HG03103 (cell line): ENCODE results near the gene PRAMEF1.
"Not testable (repeated sequence)": the region's sequence is repeated elsewhere in the genome, so short reads cannot be mapped to it uniquely, and the experiment has no call there.

Source experiments
- ATAC-seq: cut with Tn5 transposase; IDR thresholded peaks from one replicate; pipeline ENCODE4 v1.9.1; 2021; ENCODE audit warnings: low read depth; ENCODE audit not compliant: unreplicated experiment

PRAMEF1 gene

GRCh38 chr1:12791097-12791496 lies at the start of gene PRAMEF1:
TSS of gene PRAMEF1 (plus strand) at chr1:12791397. CDS start at chr1:12793228, 1,831 bp downstream.
- not testable (repeated sequence) for ATAC-seq

GRCh38 chr1:12741946-12742345 lies 49.3 kb upstream of the PRAMEF1 start:
- no peak for ATAC-seq

GRCh38 chr1:12745126-12745991 lies 45.8 kb upstream of the PRAMEF1 start:
- no peak for ATAC-seq

GRCh38 chr1:12745992-12746323 lies 45.2 kb upstream of the PRAMEF1 start, which contains the start of gene CFAP107:
TSS of gene CFAP107 (plus strand) at chr1:12746200. CDS start at chr1:12746431, 231 bp downstream.
- no peak for ATAC-seq

- ATAC-seq, result no peak
Measured at GRCh38 chr1:12748778-12749355, 42.3 kb upstream of the PRAMEF1 start.

GRCh38 chr1:12754738-12755137 lies 36.5 kb upstream of the PRAMEF1 start:
- ATAC-seq, result no peak

DNA sequence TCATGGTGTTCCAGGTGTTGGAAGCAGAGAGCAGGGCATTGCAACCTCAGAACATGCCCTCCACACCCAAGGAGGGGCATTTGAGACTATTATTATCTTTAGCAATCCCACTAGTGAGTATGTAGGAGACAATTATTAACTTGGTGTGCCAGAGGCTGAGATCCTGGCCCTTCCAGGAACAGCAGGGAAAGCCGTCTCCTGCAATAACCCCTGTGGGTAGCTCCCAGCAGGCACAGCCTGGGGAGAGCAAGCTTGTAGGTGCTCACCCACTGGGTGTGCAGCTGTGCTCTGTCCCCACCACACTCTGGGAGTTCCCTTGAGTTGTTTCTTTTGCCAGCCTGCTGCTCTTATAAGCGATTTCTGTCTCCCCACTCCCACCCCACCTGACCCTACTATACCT lies 34.9 kb upstream of the PRAMEF1 start:
- ATAC-seq, result no peak

DNA sequence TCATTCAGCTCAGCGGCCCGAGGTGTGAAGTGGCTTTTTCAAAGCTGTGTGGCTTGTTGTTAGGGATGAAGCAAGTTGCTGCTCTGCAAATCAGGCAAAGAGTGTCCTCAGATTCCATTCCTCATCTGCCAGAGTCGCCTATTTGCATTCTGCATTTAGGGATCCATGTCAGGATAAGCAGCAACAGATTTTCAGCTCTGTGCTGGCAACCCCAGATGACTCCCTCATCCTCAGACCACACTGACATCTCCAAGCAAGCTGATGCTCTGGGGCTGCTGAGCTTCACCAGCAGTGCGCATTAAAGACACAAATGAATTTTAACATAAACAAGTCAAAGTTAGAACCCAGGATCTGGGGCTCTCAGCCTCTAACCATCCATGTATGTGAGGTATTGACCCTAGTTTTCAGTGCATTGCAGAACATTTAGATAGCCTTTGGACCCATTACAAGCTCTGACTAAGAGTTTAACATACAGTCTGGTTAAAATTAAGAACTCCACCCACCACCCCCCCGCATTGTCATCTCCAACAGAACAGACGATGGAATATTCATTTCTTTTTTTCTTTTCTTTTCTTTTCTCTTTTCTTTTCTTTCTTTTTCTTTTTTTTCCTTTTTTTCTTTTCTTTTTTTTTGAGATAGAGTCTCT lies 34.3 kb upstream of the PRAMEF1 start:
- ATAC-seq, result no peak

DNA sequence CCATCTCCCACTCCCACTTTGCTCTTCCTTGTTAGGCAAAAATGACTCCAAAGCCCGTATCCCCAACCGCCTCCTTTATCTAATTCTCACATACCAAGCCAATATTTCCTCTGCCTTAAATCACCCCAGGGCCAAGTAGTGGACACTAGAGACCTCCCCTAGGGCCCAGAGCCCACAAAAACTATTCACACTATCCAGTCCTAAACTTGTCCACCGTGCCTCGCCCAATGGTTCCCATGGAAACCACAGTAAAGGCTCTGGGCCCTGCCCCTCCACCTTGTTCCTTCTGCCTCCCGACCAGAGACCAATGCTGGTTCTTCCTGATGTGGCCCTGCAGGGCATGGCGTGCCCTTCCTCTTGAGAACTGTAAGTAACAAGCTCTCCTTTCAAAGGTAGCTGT lies 33.4 kb upstream of the PRAMEF1 start:
- no peak for ATAC-seq

DNA sequence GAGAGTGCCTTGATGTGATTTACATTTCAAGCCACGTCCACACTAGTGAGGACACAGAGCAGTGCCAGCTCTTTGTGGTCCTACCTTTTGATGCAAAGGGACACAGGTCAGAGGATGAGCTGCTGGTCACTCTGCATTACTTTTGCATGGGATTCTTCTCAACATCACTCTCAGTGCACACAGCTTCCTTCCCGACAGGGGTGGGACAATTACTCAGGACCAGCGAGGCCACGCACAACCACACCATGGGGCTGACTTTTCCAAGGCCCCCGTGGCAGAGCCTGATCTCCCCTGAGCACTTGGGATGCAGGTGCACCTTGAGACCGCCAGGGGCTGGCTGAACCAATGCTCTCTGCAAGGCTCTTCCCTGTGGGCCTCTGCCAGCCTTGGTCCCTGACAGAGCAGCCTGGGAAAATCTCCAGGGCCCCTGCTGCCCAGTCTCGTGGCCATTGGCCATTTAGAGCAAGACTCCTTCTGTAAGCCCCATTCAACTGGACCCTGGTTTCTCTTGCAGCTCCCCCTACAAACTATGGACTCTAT lies 30.9 kb upstream of the PRAMEF1 start:
- no peak for ATAC-seq

- no peak for ATAC-seq
Measured at GRCh38 chr1:12761781-12762180, 29.4 kb upstream of the PRAMEF1 start.

DNA sequence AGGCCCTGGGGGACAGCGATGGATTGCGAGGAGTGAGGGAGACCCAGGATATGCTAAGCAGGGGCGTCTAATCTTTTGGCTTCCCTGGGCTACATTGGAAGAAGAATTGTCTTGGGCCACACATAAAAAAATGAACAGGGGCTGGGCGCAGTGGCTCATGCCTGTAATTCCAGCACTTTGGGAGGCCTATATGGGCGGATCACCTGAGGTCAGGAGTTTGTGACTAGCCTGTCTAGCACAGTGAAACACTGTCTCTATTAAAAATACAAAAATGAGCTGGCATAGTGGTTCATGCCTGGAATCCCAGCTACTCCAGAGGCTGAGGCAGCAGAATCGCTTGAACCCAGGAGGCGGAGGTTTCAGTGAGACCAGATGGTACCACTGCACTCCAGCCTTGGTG lies 28.4 kb upstream of the PRAMEF1 start:
- ATAC-seq, result no peak

DNA sequence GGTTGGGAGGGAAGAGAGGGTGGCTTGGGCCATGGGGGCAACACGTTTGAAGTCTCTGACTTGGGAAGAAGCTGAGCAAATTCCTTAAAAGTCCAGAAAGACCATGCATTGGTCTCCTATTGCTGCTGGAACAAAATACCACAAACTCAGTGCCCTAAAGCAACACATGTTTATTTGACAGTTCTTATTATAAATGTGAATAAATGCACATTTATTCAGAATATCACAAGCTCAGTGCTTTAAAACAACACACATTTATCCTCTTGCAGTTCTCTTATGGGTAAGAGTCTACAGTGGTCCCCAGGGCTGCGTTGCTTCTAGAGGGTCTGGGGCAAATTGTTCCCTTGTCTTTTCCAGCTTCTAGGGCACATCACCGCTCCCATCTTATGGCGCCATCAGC lies 27.7 kb upstream of the PRAMEF1 start:
- ATAC-seq, result no peak

- no peak for ATAC-seq
Measured at GRCh38 chr1:12764016-12764415, 27.2 kb upstream of the PRAMEF1 start.

DNA sequence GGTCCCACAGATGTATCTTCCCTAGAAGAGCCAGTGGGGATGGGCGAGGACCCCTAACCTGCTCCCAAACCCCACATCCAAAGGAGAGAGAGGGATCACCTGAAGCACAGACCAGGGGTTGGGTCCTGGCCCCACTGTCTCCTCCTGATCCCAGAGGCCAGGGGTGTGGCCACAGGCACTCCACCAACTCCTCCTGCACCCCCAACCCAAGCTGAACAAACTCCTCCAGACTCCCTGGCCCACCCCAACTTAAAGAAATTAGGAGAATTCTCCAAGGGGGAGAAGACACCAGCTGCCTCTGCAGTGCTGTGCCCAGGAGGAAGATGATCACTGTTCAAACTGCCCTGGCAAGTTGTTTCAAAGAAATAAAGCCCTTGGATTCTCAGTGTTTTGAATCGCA lies 22.2 kb upstream of the PRAMEF1 start:
- ATAC-seq, result no peak

- ATAC-seq, result no peak
Measured at GRCh38 chr1:12769976-12770505, 21.2 kb upstream of the PRAMEF1 start.

- no peak for ATAC-seq
Measured at GRCh38 chr1:12770620-12771019, 20.6 kb upstream of the PRAMEF1 start.

DNA sequence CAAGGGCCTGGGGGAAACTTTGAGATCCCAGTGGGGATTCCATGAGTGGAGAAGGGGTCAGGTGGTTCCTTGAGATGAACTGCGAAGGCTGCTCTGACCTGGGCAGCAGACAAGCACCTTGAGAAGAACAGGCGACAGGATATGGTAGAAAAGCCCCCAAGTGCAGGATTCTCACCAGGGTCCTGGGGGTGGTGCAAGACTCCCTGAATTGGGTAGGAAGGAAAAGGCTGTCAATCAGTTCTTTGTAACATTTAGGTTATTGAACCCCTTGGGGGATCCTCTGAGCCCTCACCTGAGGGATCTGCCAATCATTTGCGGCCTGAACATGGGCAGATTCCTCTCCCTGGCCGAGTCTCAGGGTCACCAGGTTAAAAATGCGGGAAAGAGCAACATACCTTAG lies 20.0 kb upstream of the PRAMEF1 start:
- no peak for ATAC-seq

DNA sequence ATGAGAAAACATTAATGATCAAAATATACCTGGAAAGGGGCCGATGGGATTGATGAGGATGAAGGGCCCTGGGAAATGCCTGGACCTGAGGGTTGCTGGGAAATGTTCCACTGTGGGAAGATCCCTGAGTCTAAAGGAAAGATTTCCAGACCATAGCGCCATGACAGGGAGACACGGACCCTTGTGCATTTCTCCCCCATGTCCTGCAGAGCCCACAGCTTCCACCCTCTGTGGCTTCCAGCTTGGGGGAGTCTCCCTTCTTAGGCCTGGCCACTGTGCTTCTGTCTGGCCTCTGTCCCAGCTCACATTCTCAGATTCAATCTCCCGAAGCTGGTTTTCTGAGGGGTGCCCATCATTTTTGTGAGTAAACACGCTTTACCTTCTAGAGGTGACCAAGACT lies 18.7 kb upstream of the PRAMEF1 start:
- no peak for ATAC-seq

- no peak for ATAC-seq
Measured at GRCh38 chr1:12773438-12773837, 17.8 kb upstream of the PRAMEF1 start, which contains the start of gene PRAMEF12. TSS of gene PRAMEF12 (plus strand) at chr1:12773738. CDS start at chr1:12774868, 1,130 bp downstream.

- ATAC-seq, result no peak
Measured at GRCh38 chr1:12774801-12775345, 16.3 kb upstream of the PRAMEF1 start.
